GM19438 (cell line): ENCODE data around the gene CENPX.
"Not testable (repeated sequence)": the region's sequence is repeated elsewhere in the genome, so short reads cannot be mapped to it uniquely, and the experiment has no call there.

Source experiments
- ATAC-seq: cut with Tn5 transposase; IDR thresholded peaks from one replicate; pipeline ENCODE4 v1.9.1; 2021; ENCODE audit warnings: low read depth; ENCODE audit not compliant: unreplicated experiment

Gene CENPX

GRCh38 chr17:82042649-82043048 lies 20.0 kb upstream of the CENPX start:
- no peak for ATAC-seq

DNA sequence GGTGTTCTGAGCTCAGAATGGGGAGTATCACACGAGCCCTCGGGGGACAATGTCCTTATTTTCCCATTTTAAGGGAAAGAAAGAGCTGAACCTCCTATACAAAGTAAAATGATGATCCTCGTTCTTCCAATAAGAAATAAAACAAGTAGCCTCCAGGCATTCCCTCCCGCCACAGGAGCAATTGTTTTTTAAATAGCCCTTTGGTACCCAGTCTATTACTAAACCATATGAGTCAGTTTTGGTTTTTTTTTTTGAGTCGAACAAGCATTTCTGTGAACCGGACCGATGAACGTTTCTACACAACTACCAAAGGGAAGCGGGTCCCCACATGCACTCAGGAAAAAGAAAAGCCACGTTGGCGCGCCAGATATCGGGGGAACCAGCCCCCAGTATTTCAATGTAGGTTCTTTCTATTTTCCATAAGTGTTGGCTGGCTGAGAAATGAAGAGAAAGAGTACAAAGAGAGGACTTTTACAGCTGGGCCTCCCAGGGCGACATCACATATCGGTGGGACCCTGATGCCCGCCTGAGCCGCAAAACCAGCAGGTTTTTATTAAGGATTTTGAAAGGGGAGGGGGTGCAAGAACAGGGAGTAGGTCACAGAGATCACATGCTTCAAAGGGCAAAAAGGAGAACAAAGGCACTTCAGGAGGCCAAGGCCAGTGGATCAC lies 18.6 kb upstream of the CENPX start:
- ATAC-seq, result no peak

DNA sequence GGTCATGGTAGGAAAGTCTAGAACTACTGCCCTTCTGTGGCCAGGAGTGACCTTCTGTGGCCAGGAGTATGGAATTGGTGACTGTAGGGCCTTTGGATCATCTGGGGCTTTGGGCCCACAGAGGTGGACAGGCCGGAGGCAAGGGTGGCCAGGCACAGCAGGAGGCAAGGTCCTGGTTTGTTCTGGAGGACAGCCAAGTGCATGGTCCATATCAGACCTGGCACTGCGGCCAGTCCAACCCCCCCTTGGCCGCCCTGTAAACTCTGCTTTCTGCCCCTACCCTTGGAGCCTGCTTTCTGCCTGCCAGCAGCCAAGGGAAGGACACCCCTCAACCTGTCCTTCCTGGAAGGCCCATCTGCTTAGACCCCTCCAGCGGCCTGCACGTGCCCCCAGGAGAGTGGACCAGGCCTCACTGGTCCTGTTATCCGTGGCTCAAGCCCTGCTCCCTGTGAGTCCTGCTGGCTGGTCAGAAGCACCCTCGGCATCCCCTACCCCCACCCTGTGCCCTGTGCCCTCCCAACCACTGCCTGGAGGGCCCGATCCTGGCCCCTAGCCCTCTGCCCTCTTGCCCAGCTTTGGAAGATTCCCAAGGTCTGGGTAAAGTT lies 17.1 kb upstream of the CENPX start:
- ATAC-seq, result no peak

GRCh38 chr17:82038796-82039409 lies 16.2 kb upstream of the CENPX start:
- not testable (repeated sequence) for ATAC-seq

- ATAC-seq, result no peak
Observed at GRCh38 chr17:82037889-82038195, 15.2 kb upstream of the CENPX start.

GRCh38 chr17:82037092-82037888 lies 14.6 kb upstream of the CENPX start, which contains the start of gene DCXR:
TSS of gene DCXR (minus strand) at chr17:82037697. CDS start at chr17:82037682, 15 bp downstream.
- ATAC-seq, result peak; percentile 83

DNA sequence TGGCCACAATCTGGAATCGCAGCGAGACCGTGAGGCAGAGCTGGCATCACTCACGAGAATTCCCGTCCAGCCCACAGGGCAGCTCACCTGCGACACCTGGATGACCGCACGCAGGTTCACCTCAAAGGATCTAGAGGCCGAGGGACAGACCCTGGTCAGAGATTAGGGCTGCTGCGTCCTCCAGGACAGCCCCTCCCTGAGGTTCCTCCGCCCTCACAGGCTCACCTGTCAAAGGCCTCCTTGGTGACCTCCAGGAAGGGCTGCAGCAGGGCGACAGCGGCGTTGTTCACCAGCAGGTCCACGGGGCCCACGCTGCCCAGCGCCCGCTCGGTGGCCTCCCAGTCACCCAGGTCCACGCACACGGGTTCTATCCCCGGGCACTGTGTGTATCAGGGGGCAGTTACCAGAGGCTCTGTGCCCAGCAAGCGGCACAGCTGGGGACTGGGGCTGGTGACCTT lies 14.0 kb upstream of the CENPX start:
- ATAC-seq, result no peak

GRCh38 chr17:82035956-82036633 lies 13.4 kb upstream of the CENPX start:
- ATAC-seq, result no peak

DNA sequence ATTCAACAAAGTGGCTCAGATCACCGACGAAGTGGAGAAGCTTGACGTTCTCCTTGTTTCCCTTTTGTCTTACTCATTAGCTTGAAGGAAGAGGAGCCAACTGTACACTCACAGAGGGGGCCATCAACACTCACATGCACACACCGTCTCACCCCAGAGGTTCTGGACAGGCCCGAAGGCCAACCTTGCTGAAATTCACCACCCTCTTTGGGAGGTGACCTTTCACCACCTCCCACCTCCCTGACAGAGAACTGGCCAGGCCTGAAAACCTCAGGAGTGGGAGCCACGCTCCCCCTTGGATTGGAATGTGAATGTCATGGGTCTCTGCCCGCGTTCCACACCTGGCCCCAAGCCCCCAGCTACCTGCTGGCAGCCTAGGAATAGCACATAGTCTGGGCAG lies 12.8 kb upstream of the CENPX start:
- no peak for ATAC-seq

GRCh38 chr17:82034371-82035011 lies 11.8 kb upstream of the CENPX start:
- no peak for ATAC-seq

- ATAC-seq, result no peak
Observed at GRCh38 chr17:82033359-82034085, 10.8 kb upstream of the CENPX start.

GRCh38 chr17:82031885-82032627 lies 9.4 kb upstream of the CENPX start:
- ATAC-seq, result no peak

DNA sequence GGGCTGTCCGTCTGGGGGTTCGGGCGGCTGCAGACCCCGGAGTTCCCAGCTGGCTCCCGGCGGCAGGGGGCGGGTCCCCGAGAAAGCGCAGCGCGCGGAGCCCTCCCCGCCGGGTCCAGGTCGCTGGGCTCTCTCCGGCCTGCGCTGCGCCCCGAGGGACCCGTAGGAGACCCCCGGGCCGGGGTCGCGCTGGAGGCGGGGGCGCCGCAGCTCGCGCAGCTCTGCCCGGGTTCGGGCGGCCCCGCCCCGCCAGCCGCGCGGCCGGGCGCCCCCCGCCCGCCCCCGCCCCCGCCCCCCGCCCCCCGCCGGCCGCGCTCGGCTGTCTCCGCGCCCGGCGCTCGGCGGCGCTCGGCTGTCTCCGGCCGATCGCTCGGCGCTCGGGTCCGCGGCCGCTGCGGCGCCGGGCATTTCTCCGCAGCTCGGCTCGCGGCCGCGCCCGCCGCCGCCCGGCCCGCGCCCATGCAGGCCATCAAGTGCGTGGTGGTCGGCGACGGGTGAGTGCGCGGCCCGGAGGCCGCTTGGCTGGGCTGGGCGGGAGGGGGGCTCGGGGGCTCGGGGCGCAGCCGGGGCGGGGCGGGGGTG lies 8.7 kb upstream of the CENPX start, which contains the start of gene RAC3:
TSS of gene RAC3 (plus strand) at position 376 of the 582 bp plus-strand sequence. CDS start at position 460, 84 bp downstream.
- no peak for ATAC-seq

DNA sequence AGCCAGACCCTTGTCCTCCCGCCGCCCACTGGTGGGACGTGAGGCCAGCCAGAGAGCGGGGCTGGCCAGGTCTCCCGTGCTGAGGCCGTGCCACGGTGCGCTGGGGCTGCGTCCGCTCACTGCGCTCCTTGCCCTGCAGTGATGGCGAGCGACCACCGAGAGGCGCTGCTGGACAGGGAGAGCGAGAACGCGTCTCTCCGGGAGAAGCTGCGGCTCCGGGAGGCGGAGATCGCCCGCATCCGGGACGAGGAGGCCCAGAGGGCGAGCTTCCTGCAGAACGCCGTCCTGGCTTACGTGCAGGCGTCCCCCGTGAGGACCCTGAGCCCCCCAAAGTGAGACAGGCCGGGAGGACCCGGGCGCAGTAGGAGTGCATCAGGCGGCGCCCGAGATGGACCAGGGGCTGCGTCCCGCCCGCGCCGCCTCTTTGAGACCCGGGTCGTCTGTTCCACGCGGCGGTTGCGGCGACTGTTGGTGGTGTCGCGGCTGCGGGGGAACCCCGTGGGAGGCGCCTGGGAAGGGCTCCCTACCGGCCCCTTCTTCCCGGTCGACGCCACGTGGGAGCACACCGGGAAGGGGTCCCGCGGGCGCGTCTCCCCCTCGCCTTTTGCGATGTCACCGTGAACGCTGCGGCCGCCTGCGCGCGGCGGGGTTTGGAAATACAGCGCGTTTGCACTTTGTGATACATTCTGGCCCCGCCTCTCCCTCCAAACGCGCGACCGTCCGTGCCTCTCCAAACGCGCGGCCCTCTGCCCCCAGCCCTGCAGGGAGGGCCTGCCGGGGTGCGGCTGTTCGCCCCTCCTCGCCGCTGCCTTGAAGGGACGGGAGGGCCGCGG lies 8.0 kb upstream of the CENPX start:
- ATAC-seq, result no peak

- no peak for ATAC-seq
Observed at GRCh38 chr17:82029990-82030469, 7.4 kb upstream of the CENPX start.

DNA sequence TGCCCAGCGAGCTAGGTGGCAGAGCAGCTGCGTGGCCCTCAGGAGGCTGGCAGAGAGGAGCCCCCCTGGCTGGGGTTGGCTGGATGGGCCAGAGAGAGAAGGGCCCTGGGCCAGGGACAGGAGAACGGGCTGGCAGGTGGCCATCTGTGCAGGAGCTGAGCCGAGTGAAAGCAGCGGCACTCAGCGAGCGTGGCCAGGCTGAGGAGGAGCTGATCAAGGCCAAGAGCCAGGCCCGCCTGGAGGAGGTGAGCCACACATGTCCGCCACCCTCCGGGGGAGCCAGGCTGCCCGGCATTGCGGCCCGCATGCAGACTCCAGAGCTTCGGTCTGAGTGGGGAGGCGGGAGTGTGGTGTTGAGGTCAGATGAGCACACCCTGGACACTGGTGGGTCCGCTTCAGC lies 6.7 kb upstream of the CENPX start:
- no peak for ATAC-seq

DNA sequence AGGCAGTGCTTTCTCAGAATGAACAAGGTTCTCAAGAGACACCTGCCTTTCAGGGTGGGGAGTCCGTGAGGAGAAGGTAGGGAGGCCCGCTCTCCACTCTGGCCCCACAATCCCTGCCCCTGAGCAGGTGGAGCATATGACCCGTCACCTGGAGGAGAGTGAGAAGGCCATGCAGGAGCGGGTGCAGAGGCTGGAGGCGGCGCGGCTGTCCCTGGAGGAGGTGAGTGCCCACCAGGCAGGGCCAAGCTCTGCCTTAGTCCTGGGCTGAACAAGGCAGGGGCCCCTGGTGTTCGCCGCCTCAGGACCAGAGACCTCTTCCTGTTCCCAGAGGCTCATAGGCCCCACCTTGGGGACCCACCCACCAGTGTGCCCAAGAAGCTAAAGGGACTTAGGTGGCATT lies 6.3 kb upstream of the CENPX start:
- ATAC-seq, result no peak
